Stimulated activated CD4-positive, alpha-beta T cell treated with anti-CD3 and anti-CD28 coated beads, Interleukin-12 subunit alpha, Interleukin-12 subunit beta, amount 100 ng/mL, for 48 hours (primary cell): ENCODE data around the gene CMSS1.

Experiments used
- DNase-seq, 3 donors: peaks; one replicate each; pipeline ENCODE4 v3.0.0-alpha.2; 2020; ENCODE audit warnings: low read depth in 2 of 3, low spot score in 1 of 3

The CMSS1 gene

GRCh38 chr3:99931059-99931458, 113.4 kb downstream of the CMSS1 start:
- DNase-seq, result no peak

GRCh38 chr3:99933971-99934750, 116.5 kb downstream of the CMSS1 start:
- no peak for DNase-seq

GRCh38 chr3:99934975-99935797, 117.5 kb downstream of the CMSS1 start:
- DNase-seq, result no peak

- DNase-seq, result no peak
Measured at GRCh38 chr3:99938270-99938911, 120.7 kb downstream of the CMSS1 start.

GRCh38 chr3:99939876-99940275, 122.2 kb downstream of the CMSS1 start:
- DNase-seq, result no peak

GRCh38 chr3:99940350-99940749, 122.7 kb downstream of the CMSS1 start:
- no peak for DNase-seq

GRCh38 chr3:99941211-99941610, 123.5 kb downstream of the CMSS1 start:
- no peak for DNase-seq

GRCh38 chr3:99943931-99944761, 126.5 kb downstream of the CMSS1 start:
- DNase-seq, result no peak

- DNase-seq, result no peak
Measured at GRCh38 chr3:99945328-99945995, 127.8 kb downstream of the CMSS1 start.

- DNase-seq, result no peak
Measured at GRCh38 chr3:99947356-99947755, 129.7 kb downstream of the CMSS1 start.

GRCh38 chr3:99948467-99949089, 130.9 kb downstream of the CMSS1 start:
- no peak for DNase-seq

GRCh38 chr3:99949956-99950670, 132.5 kb downstream of the CMSS1 start:
- DNase-seq, result no peak

GRCh38 chr3:99950921-99951320, 133.3 kb downstream of the CMSS1 start:
- no peak for DNase-seq

GRCh38 chr3:99951701-99952100, 134.0 kb downstream of the CMSS1 start:
- DNase-seq, result no peak

- DNase-seq, result no peak
Measured at GRCh38 chr3:99952306-99952705, 134.6 kb downstream of the CMSS1 start.

GRCh38 chr3:99953596-99953995, 135.9 kb downstream of the CMSS1 start:
- DNase-seq, result no peak

GRCh38 chr3:99954914-99955644, 137.4 kb downstream of the CMSS1 start:
- DNase-seq, result no peak

- no peak for DNase-seq
Measured at GRCh38 chr3:99955773-99956562, 138.3 kb downstream of the CMSS1 start.
